EL (cell line): Measurements from ENCODE around the gene PROSER2.

Source experiments
- DNase-seq: peaks from one replicate; pipeline ENCODE4 v3.0.0-alpha.2; 2016

Gene PROSER2

GRCh38 chr10:11869743-11870460 is 46.7 kb downstream of the PROSER2 start:
- no peak for DNase-seq

- no peak for DNase-seq
Observed at GRCh38 chr10:11870461-11870780, 47.3 kb downstream of the PROSER2 start.

DNA sequence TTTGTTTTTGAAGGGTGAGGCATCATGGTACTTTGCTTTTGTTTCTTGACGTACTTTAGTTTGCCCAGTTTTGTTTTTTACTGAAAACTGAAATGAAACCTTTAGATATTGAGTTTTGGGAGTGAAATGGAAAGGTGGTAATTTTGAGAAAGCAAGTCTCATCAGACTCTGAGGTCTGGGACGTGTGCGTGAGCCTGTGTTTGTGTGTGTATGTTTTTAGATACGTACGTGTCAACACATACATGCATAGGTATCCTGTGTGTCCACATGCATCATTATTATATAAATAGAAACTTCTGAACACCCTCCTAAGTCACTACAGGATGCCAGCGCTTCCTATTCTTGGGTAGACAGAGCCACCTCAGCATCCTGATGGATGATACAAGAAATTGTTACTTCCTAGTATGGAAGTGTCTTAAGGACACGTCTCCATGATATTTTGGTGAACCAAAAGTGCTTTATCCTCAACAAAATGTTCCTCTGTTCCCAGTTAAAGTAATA is 47.8 kb downstream of the PROSER2 start:
- DNase-seq = no peak

GRCh38 chr10:11871466-11871865 is 48.3 kb downstream of the PROSER2 start:
- no peak for DNase-seq

DNA sequence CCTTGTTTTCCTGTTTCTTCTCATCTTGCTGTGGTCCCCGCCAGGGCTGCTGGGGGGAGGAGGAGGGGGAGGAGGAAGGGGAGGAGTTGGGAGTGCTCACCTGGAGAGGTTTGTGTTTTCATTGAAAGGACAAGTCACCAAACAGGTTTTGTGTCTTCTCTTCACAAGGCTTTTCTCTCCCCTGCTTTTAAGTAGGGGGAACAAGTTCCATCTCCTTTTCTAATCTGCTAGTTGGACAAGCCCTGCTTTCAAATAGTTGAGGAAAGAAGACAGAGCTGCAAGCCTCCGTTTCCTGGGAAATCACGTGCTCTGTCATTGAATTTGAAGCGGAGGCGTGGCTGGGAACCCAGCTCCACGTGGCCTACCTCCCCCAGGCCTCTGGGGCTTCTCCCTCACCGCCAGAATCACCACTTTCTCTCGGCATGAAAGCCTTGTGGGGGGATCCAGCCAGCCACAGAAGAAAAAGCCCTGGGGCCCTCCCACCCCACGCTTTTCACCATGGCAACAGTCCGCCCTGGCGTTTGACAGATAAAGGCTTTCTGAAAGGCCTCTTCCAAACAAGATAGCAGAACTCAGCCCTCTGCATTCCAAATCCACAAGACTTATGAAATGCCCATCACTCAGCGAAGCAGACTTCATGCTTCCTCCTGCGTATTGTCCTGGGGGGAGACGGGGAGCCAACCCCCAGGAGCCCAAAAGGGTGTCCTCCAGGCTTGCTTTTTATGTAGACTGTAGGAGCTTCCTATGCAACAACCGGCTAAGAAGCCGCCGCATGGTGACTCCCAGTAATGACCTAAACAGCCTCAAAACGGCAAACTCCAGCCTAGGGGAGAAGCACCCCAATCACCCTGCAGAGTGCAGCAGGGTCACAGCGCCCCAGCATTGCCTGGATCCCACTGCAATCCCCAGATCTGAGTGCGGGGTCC is 51.7 kb downstream of the PROSER2 start:
- no peak for DNase-seq

- DNase-seq = peak; percentile 97
Observed at GRCh38 chr10:11875494-11876281, 52.5 kb downstream of the PROSER2 start.

GRCh38 chr10:11876324-11876723 is 53.2 kb downstream of the PROSER2 start:
- DNase-seq = no peak

GRCh38 chr10:11876805-11877590 is 53.8 kb downstream of the PROSER2 start:
- DNase-seq = no peak

DNA sequence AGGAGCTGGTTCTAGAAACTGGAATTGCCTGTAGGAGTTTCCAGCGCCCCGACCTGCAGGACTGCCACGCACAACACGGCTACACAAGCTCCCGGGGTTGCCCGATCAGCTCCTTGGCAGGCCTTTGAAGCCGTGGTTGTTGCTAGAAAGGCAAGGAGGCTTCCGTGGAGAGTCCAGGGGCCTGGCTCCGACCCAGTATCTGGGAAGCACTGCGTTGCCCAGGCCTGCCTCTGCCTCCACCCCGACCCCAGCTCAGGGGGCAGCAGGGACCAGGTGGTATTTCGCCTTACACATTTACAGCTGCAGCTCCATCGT is 54.4 kb downstream of the PROSER2 start:
- no peak for DNase-seq

DNA sequence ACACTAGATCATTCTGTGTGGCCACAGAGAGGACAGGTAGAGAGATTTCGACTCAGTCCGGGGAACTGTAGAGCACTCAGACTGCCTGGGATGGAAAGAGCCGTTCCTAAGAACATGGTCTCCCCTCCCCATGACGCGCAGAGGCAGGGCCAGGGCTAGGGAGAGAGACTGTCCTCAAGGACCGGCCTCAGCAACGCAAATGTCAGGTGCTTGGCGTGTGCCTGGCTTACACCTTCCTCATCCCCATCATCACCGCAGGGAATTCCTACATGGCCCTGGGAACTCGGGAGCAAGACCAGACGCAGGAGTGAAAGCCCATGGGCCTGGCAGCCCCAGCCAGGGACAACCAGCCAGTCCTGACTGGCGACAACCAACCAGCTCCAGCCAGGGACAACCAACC is 55.6 kb downstream of the PROSER2 start:
- DNase-seq = no peak

DNA sequence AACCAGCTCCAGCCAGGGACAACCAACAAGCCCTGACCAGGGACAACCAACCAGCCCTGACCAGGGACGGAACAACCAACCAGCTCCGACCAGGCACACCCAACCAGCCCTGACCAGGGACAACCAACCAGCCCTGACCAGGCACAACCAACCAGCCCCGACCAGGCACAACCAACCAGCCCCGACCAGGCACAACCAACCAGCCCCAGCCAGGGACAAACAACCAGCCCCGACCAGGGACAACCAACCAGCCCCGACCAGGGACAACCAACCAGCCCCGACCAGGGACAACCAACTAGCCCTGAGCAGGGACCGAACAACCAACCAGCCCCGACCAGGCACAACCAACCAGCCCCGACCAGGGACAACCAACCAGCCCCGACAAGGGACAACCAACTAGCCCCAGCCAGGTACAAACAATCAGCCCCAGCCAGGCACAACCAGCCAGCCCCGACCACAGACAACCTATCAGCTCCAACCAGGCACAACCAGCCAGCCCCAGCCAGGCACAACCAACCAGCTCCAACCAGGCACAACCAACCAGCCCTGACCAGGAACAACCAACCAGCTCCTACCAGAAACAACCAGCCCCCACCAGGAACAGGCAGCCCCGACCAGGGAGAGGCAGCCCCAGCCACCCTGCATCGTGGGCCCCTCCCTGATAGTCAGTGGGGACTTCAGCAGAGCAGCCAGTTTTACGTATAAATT is 56.4 kb downstream of the PROSER2 start:
- DNase-seq = no peak

DNA sequence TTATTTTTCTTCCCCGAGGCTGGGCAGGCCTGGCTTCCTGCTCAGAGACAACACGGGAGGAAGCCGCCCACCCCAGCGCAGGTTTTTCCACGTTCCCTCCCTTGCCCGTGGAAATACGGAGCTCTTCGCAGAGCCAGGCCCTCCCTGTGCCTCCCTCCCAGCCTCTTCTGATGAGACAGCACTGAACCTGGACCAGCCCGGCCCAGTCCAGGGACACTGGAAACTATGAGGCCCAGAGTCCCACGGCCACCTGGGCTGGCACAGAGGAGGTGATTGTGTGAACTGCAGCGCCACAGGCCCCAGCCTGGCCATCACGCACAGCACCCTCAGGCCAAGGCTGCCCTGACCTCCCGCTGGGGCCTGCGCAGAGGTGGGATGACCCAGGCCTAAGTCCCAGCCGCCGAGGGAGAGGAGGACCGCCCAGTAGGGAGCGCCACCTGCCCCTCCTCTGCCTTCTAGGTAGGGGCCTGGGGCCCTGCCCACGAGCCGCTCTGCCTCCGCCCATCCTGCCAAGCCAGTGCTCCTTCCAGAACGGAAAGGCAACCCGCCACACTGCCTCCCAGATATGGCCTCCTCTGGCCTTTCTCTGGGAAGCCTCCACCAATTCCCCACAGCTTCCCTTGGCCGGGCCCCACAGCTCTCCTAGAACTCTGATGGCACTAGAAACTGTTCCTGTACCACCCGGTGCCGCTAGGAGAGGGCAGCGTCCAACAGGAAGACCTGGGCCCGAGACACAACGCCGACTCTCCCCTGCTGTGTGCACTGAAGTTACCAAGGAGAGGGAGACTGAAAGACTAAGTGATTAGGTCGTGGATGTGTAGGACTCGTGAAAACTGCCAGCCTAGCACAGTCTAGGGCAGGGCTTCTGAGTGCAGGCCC is 57.2 kb downstream of the PROSER2 start:
- DNase-seq = no peak

GRCh38 chr10:11881030-11881476 is 57.9 kb downstream of the PROSER2 start:
- no peak for DNase-seq

- peak; percentile 49 for DNase-seq
Observed at GRCh38 chr10:11881477-11882417, 58.6 kb downstream of the PROSER2 start.

GRCh38 chr10:11882646-11883375 is 59.7 kb downstream of the PROSER2 start:
- no peak for DNase-seq

- DNase-seq = no peak
Observed at GRCh38 chr10:11884706-11885423, 61.7 kb downstream of the PROSER2 start.

- no peak for DNase-seq
Observed at GRCh38 chr10:11885437-11886137, 62.4 kb downstream of the PROSER2 start.

DNA sequence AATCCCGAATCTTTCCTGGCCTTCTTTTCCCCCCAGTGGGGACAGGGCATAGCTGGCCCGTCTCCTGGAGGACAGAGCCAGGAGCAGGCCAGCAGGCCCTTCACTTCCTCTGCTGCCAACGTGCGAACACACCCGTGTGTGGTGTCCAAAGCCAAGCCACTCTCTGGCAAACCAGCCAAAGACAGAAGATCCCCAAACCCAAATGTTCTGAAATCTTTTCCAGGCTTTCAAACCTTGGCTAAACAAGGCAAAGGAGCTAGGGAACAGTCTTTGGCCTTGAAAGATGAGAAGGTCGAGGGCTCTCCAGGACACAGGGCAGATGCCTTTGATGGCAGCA is 63.0 kb downstream of the PROSER2 start:
- DNase-seq = no peak
